HG03103 (cell line): ENCODE data around the gene DPH2.

Experiments
- ATAC-seq: cut with Tn5 transposase; IDR thresholded peaks from one replicate; pipeline ENCODE4 v1.9.1; 2021; ENCODE audit warnings: low read depth; ENCODE audit not compliant: unreplicated experiment

Gene DPH2

DNA sequence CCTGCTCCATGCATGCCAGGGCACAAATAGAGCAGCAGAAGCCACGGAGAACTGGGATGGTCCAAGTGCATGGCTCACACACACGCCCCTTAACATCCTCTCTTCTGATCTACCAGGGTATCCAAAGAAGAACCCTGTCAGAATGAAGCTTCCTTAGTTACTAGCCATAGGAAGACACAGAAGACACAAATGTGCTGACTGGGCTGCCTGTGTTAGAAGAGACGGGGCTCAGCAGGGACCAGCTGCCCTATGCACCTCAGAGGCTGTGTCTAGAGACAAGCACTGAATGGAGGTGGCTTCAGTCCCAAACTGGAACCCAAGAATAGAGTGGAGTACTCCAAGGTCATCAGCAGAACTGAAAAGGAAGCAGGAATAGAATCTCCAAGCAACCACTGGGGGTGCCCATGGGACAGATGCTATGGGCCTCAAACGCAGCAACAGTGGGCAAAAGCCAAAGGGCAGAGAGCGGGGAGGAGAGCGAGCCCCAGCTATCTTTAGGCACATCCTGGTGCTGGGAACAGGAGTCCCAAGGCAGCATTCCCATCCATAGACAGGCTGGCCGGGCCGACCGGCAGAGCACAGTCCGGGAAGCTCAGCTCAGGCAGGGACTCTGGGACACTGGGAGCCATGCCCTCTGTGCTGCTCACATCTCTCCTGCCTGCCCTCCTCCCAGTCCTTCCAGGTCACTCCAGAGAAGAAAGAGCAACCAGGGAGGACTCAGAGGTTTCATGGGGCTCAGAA lies 51.9 kb downstream of the DPH2 start:
- ATAC-seq = no peak
